ENCODE data around the gene HSPA14. TPM values are rescaled to one million over a fixed set of nuclear protein-coding genes. Genes with fewer than 3 reads are reported as not detected.

The HSPA14 gene
- total RNA-seq, 1 experiment from 2014 or later: 15.9 TPM

DNA sequence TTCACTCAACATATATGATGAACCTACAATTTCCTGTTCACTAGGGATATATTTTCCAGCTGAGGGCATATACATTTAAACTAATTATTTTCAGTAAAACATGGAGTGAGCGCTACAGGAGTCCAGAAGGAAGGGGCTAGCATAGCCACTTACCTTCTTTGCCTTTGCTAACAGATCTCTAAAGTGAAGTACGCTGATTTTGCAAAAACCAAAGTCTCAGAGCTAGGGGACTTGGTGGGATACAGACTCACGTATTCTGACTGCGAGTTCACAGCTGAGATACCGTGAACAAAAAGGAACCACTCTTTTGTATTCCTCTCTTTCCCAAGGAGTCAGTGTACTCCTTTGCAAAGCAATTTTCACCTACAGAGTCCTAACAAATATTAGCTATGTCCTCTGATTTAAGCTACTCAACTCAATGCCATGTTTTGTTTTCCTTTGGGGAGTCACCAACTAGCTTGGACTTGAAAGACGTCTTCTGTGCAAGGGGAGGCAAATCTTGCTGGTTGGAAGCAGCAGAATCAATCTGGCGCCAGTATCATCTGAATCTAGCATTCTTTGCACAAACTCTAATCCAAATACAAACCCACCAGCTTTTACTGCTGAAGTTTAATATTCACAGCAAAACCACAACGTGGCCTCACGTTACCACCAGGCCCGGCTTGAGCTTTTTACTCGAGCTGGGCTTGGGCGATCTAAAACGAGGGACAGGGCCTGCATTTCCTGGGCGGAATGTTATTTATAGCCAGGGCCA, 926 bp upstream of the HSPA14 start:
- intact Hi-C loops (cut with micrococcal nuclease; ENCODE audit: unreplicated experiment): no loop called here
- CTCF ChIA-PET: interaction anchor here (0.5 kb wide), 1 partner anchor 1060 kb away, joined by 7 read pairs; no protein-coding TSS in a partner anchor

DNA sequence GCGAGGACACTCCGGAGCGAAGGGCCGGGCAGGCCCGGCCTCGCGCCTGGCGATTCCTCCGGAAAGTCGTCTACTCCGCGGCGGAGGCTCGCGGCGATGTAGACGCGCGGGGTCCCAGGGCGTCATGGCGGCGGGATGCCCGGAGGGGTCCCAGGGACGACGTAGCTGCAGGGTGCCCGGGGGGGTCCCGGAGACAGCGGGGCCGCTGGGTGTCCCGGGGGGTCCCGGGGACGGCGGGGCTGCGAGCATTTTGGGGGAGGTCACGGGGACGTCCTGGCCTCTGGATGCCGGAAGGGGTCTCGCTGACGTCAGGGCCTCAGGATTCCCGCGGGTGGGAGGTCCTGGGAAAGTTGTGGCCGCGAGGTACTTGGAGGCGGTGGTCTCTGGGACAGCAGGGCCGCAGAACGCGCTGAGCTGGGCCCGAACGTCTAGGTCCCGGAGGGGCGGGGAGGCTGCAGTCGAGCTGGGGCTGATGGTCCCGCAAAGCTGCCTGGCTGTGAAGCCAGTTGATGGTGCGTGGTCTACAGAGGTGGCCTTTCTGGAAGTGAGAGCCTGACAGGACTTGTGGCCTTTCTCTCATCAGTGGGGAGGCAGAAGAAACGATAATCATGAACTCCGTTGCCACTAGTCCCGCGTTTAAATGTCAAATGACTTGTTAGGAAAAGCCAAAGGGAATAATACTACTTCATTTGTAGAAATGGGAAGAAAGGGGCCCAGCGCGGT, 637 bp downstream of the HSPA14 start:
- ChIA-PET CTCF (no interaction called here), POLR2A (interaction anchor here (0.6 kb wide), 1 partner anchor 491 kb away, joined by 5 read pairs; no protein-coding TSS in a partner anchor)
- Histone ChIP-seq H3K9me3 (ENCODE audit: control insufficient read depth, insufficient read depth, low read depth, low read length) (no peaks in the 10 kb centered on the region), H3K27ac (ENCODE audit: low read length) (peak overlapping the region; percentile 86), H3K36me3 (ENCODE audit: control insufficient read depth, insufficient read depth, low read length) (peaks cover 27% of the 10 kb centered on the region), H3K4me3 (ENCODE audit: low read depth in 2 of 2, low read length in 2 of 2) (peak overlapping the region; percentile 79 to 94), H3K27me3 (ENCODE audit: control insufficient read depth, insufficient read depth, low read length) (no peaks in the 10 kb centered on the region), H3K4me1 (ENCODE audit: control insufficient read depth, insufficient read depth, low read length) (no peaks in the 10 kb centered on the region; the same call in 1 of the 2 replicates)
- in situ Hi-C loops (cut with HindIII; ENCODE audit: low pct_unique_long_range_greater_than_20kb, low sequenced_read_pairs) (no loop called here), intact Hi-C loops (cut with micrococcal nuclease; ENCODE audit: unreplicated experiment) (no loop called here)
- TF ChIP-seq POLR2AphosphoS5 (IDR thresholded peaks at IDR 0.05; ENCODE audit: low read depth, low read length): no peak
- TF ChIP-seq, protein P1, sequence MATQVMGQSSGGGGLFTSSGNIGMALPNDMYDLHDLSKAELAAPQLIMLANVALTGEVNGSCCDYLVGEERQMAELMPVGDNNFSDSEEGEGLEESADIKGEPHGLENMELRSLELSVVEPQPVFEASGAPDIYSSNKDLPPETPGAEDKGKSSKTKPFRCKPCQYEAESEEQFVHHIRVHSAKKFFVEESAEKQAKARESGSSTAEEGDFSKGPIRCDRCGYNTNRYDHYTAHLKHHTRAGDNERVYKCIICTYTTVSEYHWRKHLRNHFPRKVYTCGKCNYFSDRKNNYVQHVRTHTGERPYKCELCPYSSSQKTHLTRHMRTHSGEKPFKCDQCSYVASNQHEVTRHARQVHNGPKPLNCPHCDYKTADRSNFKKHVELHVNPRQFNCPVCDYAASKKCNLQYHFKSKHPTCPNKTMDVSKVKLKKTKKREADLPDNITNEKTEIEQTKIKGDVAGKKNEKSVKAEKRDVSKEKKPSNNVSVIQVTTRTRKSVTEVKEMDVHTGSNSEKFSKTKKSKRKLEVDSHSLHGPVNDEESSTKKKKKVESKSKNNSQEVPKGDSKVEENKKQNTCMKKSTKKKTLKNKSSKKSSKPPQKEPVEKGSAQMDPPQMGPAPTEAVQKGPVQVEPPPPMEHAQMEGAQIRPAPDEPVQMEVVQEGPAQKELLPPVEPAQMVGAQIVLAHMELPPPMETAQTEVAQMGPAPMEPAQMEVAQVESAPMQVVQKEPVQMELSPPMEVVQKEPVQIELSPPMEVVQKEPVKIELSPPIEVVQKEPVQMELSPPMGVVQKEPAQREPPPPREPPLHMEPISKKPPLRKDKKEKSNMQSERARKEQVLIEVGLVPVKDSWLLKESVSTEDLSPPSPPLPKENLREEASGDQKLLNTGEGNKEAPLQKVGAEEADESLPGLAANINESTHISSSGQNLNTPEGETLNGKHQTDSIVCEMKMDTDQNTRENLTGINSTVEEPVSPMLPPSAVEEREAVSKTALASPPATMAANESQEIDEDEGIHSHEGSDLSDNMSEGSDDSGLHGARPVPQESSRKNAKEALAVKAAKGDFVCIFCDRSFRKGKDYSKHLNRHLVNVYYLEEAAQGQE (IDR thresholded peaks at IDR 0.05; ENCODE audit: insufficient read depth in 1 of 2, low read depth in 2 of 2, low read length in 1 of 2): no peak
- ATAC-seq (peak; percentile 7), DNase-seq (ENCODE audit: low read depth, low spot score) (no peak)
- no TSS peak for BruUV-seq (replicated peaks)

More for the DNA sequence above, 926 bp upstream of the HSPA14 start:
- POLR2A ChIA-PET: no interaction called here
- no peaks in the 10 kb centered on the region for H3K27me3 ChIP-seq (ENCODE audit: control insufficient read depth, insufficient read depth, low read length)
- H3K4me1 ChIP-seq (ENCODE audit: control insufficient read depth, insufficient read depth, low read length): no peaks in the 10 kb centered on the region; the same call in 1 of the 2 replicates
- no peaks in the 10 kb centered on the region for H3K9me3 ChIP-seq (ENCODE audit: control insufficient read depth, insufficient read depth, low read depth, low read length)
- peaks cover 20% of the 10 kb centered on the region for H3K36me3 ChIP-seq (ENCODE audit: control insufficient read depth, insufficient read depth, low read length)
- in situ Hi-C loops (cut with HindIII; ENCODE audit: low pct_unique_long_range_greater_than_20kb, low sequenced_read_pairs): no loop called here
- ATAC-seq (no peak), DNase-seq (ENCODE audit: low read depth, low spot score) (no peak)
- no peak for TF ChIP-seq SIN3A (IDR thresholded peaks at IDR 0.05; ENCODE audit: borderline replicate concordance, insufficient read depth, low read depth, low read length)
- TF ChIP-seq, protein P1 (IDR thresholded peaks at IDR 0.05; ENCODE audit: insufficient read depth in 1 of 2, low read depth in 2 of 2, low read length in 1 of 2): no peak
- TF ChIP-seq TCF7L2 (IDR thresholded peaks at IDR 0.05; ENCODE audit: low read depth, low read length): no peak
- TF ChIP-seq, protein P2, sequence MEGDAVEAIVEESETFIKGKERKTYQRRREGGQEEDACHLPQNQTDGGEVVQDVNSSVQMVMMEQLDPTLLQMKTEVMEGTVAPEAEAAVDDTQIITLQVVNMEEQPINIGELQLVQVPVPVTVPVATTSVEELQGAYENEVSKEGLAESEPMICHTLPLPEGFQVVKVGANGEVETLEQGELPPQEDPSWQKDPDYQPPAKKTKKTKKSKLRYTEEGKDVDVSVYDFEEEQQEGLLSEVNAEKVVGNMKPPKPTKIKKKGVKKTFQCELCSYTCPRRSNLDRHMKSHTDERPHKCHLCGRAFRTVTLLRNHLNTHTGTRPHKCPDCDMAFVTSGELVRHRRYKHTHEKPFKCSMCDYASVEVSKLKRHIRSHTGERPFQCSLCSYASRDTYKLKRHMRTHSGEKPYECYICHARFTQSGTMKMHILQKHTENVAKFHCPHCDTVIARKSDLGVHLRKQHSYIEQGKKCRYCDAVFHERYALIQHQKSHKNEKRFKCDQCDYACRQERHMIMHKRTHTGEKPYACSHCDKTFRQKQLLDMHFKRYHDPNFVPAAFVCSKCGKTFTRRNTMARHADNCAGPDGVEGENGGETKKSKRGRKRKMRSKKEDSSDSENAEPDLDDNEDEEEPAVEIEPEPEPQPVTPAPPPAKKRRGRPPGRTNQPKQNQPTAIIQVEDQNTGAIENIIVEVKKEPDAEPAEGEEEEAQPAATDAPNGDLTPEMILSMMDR (IDR thresholded peaks at IDR 0.05): no peak
- TF ChIP-seq POLR2AphosphoS5 (IDR thresholded peaks at IDR 0.05; ENCODE audit: low read depth, low read length): no peak
- H3K4me3 ChIP-seq (ENCODE audit: low read depth in 2 of 2, low read length in 2 of 2): peak overlapping the region; percentile 66 to 94
- no TSS peak for BruUV-seq (replicated peaks)
- H3K27ac ChIP-seq (ENCODE audit: low read length): peak overlapping the region; percentile 73
